Activated gamma-delta T cell (primary cell): ENCODE measurements around the gene HSD17B14.

Experiments
- DNase-seq: peaks from one replicate; lab custom pipeline; 2025; lab: John Stamatoyannopoulos, UW

Gene HSD17B14

DNA sequence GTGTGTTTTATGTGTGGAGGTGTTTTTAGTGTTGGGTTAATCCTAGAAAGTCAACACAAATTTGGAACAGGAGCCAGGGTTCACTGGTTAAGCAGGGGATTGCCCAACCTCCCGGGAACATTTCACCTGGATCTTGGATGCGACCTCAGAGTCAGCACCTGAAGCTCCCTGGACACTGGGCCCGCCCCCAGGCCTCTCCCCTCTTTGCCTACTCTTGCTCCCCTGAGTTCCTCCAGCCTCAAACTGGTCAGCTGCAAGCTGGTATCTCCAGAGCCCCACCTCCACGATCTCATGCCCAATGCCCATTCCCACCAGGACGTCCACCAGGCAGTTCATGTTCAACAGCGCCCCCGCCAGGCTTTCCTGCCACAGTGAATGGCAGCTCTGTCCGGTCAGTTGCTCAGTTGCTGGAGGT, 9.7 kb downstream of the HSD17B14 start:
- no peak for DNase-seq

DNA sequence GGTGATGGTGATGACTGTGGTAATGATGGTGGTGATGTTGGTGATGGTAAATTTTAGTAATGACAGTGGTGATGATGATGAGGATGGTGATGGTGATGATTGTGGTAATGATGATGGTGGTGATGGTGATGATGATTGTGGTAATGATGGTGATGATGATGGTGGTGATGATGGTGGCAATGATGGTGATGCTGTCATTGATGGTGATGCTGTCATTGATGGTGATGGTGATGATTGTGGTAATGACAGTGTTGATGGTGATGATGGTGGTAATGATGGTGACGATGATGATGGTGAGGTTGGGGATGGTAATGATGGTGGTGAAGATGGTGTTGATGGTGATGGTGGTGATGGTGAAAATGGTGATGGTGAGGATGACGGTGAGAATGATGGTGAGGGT, 13.8 kb downstream of the HSD17B14 start:
- no peak for DNase-seq

DNA sequence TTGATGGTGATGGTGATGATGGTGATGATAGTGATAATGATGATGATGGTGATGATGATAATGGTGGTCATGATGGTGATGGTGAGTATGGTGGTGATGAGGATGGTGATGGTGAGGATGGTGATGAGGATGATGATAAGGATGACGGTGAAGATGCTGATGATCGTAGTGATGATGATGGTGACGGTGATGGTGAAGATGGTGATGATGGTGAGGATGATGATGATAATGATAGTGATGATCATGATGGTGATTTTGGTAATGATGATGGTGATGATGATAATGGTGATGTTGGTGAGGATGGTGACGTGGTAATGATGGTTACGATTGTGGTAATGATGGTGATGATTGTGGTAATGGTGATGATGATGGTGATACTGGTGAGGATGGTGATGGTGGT, 14.7 kb downstream of the HSD17B14 start:
- DNase-seq = no peak

DNA sequence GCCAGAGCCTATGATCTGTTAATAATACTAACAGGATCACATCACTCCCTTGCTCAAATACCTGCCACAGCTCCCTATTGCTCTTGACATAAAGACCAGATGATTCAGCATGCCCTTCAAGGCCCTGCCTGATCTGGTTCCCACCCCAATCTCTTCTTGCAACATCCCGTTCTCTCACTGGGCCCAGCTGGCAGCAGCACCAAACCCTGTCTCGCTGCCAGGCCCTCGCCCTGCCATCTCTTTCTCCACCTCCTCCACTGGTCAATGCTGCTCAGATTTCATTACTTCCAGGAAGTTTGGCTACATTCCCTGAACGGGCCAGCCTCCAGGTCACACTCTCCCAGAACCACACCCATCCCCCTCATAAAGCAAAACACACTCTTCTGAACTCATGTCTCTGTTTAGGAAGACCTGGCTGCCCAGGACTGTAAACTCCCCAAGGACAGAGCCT, 16.9 kb downstream of the HSD17B14 start:
- no peak for DNase-seq

DNA sequence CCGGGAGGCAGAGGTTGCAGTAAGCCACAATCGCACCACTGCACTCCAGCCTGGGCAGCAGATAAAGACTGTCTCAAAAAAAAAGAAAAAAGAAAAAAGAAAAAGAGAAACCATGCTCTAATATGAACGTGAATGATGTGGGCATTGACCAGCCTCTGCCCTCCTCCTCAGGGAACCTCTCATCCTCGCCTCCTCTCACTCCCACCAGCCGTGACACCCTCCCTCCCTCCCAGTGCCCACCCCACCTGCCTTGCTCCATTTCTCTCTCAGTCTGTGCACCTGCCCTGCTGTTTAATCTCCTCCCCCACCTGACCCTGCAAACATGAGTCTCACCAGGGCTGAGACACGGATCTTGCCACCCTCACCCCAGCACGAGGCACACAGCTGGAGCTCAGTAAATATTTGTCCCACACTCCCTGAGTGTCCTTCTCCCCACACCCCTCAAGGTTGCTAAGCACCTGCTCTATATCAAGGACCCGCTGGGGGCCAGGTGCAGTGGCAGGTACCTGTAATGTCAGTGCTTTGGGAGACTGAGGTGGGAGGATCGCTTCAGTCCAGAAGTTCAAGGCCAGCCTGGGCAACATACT, 18.0 kb downstream of the HSD17B14 start:
- DNase-seq = no peak

DNA sequence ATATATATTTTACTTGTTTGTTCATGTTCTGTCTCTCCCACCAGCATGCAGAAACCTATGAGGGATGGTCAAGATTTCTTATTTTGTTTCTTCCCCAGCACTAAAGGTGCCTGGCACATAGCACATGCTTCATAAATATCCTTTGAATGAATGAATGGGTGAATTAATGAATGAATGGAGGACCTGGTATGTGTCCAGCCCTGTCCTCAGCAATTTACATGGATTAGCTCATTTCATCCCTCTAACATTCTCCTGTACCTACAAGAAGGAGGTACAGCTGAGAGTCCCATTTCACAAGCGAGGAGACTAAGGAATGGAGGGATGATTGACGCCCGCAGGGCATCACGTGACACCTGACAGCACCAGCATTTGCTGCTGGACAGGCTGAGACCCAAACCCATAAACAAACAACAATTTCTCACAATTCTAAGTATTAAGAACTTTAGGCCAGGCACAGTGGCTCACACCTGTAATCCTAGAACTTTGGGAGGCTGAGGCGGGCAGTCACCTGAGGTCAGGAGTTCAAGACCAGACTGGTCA, 18.6 kb downstream of the HSD17B14 start:
- no peak for DNase-seq

DNA sequence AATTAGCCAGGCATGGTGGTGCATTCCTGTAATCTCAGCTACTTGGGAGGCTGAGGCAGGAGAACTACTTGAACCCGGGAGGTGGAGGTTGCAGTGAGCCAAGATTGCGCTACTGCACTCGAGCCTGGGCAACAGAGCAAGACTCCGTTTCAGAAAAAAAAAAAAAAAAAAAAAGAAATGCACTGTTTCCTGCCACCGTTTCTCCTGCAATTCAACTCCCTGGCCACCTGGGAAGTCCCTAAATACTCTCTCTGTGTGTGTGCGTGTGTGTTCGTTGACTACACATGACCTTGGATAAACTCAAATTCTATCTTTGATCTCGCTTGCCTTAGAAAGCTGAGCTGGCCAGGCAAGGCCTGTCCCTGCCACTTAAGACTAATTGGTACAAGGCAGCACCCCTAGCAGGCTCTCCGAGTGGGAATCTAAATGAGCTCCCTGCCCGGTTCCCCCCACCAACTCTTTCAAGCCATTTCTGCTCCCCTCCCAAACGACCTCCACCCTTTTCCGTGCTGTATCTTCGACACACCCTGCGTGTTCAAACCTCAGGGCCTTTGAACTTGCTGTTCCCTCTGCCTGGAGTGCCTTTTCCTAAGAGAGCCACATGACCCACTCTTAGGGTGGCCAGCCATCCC, 20.3 kb downstream of the HSD17B14 start:
- DNase-seq = no peak

DNA sequence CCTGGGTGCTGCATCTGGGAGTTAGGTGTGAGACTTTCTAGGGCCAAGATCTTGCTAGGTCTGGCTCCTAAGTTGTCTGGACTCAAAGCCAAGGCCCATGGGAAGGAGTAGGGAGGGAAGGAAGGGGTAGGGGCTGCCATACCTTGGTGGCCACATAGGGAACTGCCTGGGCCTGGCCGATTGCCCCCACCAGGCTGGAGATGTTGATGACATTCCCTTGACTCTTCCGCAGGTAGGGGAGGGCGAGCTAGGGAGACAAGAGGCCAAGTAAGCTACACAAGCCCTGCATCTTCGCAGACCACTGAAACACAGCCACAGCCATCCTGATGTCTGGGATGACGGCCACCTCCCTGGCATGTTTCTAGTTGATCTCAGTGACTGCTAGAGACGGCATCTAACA, 21.4 kb downstream of the HSD17B14 start:
- DNase-seq = no peak

DNA sequence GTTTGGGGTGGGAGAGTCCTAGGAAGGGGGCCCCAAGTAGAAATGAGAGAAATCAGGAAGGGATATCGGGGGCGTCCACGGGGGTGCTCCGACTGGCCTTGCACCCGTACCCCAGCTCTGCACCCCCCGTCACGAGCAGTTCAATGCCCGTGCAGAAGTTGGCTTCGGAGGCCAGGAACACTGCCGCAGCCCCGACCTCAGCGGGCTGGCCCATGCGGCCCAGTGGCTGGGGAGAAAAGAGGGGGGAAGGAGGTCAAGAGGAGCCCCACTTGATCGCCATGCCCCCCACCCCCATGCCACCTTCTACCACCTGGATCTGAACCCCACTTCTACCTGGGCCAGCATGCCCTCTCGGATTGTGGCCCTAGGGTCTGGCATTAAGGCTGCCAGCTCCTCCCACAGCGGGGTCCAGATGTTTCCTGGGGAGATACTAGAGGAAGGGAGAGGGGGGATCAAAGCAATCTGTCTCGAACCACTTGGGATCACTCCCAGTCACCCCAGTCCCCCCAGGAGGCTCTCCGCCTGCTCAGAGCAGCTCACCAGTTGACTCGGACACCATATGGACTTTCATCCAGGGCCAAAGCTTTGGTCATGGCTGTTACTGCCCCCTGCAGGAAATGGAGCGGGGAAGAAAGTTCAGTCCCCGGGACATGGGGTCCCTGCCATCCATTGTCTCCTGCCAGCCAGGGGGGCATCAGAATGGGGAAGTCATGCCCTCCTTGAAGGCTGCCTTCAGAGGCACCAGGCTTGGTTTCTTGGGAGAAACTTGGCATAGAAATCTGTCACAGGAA, 23.0 kb downstream of the HSD17B14 start:
- DNase-seq = no peak

DNA sequence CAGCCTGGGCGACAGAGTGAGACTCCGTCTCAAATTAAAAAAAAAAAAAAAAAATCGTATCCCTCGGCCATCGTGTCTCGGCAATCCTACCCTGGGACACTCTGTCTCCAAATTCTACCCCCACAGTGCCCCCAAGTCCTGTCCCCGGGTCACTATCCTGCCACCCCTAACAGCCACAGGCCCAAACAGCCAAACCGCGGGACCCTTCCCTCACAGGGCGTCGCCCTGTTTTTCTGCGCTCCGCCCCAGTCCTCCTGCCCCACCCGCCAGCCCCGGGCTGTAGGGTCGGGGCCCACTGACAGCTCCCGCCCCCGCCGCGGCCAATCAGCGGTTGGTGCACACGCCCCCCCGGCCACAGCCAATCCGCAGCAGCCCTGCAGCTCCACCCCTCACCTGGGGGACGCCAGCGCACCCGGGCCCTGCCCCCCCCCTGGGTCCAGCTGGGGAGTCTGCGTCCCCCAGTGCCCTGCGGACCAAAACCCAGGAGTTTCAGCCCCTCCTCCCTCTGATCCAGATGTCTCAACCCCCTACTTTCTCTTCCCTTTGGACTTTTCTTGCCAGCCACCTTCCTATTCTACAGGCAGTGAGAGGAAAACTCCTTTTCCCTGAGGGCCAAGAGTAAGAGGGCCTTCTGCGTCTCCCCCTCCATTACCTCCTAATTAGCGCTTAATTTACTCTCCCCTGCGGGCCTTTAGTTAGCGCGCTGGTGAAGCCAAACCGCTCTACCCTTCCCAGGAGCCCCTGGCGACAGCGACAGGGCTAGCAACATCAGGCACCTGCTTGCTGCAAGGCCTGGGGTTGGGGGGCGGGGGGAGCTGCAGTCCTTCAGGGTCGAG, 24.0 kb downstream of the HSD17B14 start:
- peak; percentile 26 for DNase-seq

DNA sequence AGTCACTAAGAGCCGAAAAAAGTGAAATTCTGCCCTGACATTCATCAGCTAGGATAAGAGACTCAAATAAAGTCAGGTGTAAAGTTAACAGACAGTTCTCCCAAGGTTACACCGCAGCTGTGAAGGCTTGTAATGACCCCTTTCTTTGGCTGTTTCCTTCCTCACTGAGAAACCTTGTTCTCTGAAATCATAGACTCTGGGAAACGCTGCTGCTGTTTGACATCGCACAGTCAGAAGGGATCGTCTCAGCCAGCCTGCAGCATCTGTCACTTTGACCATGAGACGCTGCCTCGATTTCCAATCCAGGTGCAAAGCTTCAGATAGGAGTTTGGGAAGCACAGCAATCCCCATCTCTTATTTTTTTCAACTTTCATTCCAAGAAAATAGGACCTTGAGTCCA, 26.1 kb downstream of the HSD17B14 start:
- DNase-seq = no peak

DNA sequence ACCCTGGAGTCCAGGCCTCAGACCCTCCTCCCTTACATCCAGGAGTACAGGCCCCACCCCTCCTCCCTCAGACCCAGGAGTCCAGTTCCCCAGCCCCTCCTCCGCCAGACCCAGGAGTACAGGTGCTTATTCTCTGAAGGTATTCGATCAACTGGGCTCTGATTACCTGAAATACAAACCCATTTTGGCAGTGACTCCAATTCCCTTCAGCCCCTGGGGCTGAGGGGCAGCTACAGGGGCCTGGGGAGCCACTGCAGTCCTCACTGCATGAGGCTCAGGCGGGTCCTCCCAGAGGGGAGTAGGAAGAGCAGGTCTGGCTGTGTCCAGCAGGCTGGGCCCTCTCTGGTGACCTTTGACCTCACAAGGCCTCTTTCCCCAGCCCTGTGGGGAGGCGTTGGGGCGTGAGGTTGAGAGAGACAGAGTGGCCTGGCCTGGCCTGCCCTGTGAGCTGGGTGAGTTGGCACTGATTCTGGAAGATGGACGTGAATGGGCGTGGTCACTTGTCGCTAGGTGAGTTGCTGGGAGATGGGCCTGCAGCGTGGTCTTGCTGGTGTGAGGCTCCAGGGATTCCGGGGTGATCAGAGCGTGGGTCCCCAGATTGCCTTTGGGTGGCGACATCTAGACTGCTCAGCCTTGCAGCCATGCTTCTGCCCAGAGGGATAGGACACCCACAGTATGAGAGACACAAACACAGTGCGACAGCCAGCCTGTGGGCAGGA, 28.5 kb downstream of the HSD17B14 start:
- no peak for DNase-seq

DNA sequence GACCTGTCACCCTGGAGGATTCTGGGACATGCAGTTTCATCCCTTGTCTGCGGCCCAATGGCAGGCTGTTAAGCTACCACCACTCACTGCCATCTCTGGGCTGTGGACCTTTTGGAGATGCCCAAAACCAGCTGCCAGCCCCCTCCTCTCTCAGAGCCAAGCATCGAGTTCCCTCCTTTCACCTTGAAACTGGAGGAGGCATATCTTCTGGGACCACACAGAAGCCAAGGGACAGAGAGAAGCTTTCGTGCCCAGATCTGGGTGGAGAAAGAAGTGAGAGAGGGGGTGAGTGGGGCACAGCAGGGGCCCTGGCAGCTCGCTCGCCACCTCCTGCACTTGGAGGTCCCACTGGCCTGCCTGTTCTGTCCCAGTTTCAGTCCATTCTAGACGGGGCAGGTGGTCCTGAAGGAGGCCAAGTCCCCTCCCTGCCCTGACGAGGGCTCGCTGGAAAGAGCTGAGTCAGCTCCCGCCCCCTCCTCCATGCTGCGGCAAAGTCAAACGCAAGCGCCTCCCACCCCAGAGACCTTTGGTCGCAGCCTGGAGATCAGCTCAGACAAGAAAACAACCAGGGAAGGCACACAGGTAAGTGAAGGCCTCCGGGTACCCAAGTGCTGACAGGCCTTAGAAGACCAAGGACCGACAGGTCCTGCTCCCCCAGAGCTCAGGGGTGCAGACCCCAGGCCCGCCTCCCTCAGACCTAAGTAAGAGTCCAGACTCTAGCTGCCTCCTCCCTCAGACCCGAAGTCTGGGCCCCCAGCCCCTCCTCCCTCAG, 29.3 kb downstream of the HSD17B14 start:
- no peak for DNase-seq

DNA sequence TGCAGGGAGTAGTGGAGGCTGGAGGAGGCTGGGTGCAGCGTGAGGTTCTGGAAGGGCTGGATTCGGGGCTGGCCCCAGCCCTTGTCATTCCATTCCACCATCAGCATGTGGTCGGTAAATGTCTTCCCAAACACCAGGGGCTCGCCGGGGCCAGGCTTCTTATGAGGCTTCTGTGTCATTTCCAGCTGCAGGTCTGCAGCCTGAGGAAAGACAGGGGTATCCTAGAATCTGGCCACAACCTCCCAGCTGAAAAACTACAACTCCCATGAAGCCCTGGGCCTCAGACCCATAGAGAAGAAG, 29.8 kb downstream of the HSD17B14 start:
- DNase-seq = no peak

DNA sequence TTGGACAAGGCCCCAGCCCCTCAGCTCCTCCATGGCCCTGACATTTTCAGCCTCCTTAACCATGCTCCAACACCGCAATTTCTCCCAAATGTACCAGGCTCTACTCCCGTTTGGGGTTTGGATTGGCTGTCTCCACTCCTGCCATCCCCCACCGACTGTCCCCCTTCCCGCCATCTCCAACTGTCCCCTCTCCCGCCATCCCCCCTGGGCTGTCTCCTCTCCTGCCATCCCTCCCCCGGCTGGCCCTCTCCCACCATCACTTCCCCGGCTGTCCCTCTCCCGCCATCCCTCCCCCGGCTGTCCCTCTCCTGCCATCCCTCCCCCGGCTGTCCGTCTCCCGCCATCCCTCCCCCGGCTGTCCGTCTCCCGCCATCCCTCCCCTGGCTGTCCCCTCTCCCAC, 30.8 kb downstream of the HSD17B14 start:
- DNase-seq = no peak

DNA sequence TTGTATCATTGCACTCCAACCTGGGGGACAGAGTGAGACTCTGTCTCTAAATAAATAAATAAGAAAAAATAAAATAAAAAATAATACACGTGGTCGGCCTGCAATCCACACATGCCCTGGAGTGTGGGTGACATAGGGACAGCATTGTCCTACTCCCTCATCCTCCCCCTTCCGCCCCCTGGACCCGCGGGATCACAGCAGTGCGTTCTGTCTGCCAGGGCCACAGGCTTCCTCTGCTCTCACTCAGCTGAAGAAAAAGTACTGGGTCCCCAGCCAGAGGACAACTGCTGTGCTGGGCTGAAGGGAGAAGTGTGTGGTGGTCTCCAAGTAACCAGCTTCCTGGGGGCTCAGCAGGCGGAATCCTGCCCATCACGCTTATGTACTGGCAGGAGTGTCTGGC, 31.8 kb downstream of the HSD17B14 start:
- no peak for DNase-seq

DNA sequence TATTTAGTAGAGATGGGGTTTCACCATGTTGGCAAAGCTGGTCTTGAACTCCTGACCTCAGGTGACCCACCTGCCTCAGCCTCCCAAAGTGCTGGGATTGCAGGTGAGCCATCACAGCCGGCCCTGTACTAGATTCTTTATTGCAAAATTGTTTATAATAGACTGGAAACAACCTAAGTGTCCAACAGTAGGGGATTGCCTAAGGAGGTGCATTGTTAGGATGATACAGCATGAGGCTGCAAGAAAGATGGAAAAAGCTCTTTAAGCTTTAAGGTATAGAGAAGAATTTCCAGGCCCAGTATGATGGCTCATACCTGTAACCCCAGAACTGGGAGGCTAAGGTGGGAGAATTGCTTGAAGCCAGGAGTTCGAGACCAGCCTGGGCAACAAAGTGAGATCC, 33.7 kb downstream of the HSD17B14 start:
- no peak for DNase-seq

DNA sequence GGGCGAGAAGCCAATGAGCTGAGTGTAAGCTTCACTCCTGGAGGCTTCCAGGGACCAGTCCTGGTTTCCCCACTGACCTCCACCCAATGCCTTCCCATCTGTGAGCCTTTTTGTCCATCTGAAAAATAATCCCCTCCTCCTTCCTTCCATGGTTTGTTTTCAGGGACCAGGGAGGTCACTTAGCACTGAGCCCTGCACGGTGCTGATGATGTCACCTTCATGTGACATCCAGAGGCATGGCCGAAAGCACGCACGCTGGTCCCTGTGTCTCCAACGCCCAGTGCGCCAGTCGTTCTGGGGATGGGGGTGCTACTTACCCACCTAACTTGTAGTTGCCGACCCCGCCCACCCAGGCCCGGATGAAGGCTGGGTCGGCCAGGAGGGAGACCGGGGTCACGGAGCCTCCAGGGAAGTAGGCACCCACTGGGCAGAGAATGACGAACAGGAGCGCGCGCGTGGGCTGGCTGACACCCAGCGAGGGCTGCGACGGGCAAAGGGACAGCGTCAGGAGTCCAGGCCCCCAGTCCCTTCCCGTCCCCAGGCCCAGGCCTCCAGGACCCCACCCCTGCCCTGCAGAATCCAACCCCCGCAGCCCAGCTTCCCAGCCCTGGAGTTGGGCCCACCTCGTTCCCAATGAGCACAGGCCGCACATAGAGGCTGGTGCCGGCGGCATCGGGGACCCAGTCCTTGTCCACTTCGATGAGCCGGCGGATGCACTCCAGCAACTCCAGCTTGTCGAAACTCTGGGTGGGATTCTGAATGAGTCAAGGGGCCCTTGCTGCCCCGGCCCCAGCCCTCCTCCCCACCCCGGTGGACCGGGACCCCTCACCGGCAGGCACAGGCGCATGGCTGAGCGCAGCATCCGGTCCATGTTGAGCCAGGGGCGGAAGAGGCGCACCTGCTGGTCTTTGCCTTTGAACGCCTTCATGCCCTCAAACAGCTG, 36.7 kb downstream of the HSD17B14 start:
- DNase-seq = no peak

DNA sequence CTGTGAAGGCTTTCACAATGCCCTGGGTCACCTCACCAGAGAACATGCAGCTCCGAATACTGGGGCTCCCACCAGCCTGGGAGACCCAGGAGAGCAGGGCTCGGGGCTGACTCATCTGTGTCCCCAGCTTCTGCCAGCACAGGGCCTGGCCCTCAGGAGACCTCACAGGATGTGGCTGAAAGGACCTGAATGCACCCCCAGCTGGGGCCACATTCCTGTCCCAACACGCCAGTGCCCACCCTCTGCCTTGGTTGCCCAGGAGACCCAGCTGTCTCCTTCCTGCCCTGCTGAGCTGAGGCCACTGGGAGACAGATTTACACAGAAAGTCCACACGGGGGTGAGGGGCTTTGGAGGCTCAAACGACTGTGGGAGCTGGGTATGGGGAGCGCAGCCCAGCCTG, 37.4 kb downstream of the HSD17B14 start:
- no peak for DNase-seq

DNA sequence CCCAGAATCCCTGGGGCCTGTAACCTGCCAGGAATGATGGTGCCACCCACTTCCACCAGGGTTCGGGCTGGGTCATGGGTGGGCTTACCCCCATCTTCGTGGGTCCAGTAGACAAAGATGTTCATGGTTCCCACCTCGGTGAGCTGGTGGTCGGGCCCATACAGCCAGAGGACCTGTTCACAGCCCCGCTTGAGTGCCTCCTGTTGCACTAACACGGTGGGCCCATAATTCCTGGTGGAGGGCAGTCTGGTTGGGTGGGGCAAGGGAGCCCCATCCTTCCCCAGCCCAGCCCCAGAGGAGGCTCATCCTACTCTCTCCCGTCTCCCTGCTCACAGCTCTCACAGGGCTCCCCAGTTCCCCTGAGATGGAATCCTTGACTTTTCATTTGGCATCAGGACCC, 39.2 kb downstream of the HSD17B14 start:
- no peak for DNase-seq
